Measurements from ENCODE around the gene CEP72.

DNA sequence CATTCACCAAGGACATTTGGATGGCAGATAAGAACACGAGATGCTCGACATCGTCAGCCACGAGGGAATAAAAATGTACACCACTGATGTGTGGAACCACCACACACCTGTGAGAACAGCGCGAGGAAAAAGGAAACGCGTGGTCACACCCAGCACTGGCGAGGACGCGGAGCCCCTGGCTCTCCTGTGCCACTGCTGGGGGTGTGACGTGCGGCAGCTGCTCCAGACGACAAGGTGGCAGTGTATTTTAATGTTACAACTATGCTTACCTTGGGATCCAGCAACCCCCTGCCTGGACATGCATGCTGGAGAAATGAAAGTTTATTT, 13.6 kb upstream of the CEP72 start:
- TF ChIP-seq GATA2 (IDR thresholded peaks at IDR 0.05; ENCODE audit: low read depth, low read length): no peak
- no peak for TF ChIP-seq GATA3 (IDR thresholded peaks at IDR 0.05; ENCODE audit: low read depth, low read length)

Data from SH-SY5Y (cell line).